ENCODE results near the gene TC2N.

TC2N gene

DNA sequence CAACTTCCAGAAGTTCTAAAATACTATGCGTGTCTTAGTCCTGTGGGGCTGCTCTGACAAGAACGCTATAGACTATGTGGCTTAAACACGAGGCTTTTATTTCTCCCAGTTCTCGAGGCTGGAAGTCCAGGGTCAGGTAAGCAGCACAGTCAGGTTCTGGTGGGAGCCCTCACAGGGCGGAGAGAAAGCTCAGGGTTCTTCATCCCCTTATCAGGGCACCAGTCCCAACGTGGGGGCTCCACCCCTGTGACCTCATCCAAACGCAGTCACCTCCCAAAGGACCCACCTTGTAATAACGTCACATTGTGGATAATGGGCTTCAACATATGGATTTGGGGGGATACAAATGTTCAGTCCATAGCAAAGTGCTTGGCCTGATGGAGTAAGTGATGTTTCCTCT, 37.1 kb upstream of the TC2N start:
- TF ChIP-seq, protein P1, sequence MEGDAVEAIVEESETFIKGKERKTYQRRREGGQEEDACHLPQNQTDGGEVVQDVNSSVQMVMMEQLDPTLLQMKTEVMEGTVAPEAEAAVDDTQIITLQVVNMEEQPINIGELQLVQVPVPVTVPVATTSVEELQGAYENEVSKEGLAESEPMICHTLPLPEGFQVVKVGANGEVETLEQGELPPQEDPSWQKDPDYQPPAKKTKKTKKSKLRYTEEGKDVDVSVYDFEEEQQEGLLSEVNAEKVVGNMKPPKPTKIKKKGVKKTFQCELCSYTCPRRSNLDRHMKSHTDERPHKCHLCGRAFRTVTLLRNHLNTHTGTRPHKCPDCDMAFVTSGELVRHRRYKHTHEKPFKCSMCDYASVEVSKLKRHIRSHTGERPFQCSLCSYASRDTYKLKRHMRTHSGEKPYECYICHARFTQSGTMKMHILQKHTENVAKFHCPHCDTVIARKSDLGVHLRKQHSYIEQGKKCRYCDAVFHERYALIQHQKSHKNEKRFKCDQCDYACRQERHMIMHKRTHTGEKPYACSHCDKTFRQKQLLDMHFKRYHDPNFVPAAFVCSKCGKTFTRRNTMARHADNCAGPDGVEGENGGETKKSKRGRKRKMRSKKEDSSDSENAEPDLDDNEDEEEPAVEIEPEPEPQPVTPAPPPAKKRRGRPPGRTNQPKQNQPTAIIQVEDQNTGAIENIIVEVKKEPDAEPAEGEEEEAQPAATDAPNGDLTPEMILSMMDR (IDR thresholded peaks at IDR 0.05; ENCODE audit: low read depth, low read length, missing control alignments) = no peak
- no peak overlapping the region for H3K4me3 ChIP-seq (ENCODE audit: low read depth, low read length)
- in situ Hi-C loops (cut with HindIII; ENCODE audit: low sequenced_read_pairs) = no loop called here
- no peak for DNase-seq (ENCODE audit: low read depth)

DNA sequence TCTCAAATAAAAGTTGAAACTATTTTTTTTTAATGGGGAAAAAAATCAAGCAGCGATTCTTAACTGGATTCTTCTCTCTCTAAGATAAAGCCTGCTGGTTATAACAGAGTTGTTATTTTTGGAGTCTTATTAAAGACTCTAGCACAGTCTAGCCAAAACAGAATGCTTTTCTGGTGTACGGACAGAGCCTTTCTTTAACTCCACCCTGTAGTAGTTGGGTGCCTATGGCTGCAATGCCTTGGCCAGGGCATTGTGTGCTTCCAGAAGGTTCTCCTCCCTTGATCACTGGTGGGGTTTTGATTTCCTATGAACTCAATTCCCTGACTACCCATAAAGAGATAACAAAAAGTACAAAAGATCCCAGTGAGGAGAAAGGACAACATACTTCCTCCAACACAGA, 35.7 kb upstream of the TC2N start:
- DNase-seq (ENCODE audit: low read depth) = no peak
- in situ Hi-C loops (cut with HindIII; ENCODE audit: low sequenced_read_pairs) = no loop called here
- no peak overlapping the region for H3K4me3 ChIP-seq (ENCODE audit: low read depth, low read length)
- TF ChIP-seq, protein P1 (IDR thresholded peaks at IDR 0.05; ENCODE audit: low read depth, low read length, missing control alignments) = no peak

DNA sequence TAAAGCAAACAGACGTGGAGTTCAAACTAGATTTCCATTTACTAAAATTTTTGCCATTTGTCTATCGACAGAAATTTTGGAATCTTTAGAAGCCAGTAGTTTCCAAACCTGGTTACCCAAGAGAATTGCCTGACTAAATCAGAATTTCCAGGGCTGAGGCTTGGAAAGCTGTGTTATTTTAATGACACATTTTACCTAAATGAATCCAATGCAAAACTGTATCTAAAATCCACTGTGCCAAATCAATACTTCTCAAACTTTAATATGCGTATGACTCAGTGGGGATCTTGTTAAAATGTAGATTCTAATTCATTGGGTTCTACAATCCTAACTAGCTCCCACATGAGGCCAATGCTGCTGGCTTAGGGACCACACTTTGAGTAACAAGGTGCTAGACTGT, 35.0 kb upstream of the TC2N start:
- DNase-seq (ENCODE audit: low read depth) = no peak
- TF ChIP-seq, protein P1 (IDR thresholded peaks at IDR 0.05; ENCODE audit: low read depth, low read length, missing control alignments) = no peak
- H3K4me3 ChIP-seq (ENCODE audit: low read depth, low read length) = no peak overlapping the region
- in situ Hi-C loops (cut with HindIII; ENCODE audit: low sequenced_read_pairs) = no loop called here

DNA sequence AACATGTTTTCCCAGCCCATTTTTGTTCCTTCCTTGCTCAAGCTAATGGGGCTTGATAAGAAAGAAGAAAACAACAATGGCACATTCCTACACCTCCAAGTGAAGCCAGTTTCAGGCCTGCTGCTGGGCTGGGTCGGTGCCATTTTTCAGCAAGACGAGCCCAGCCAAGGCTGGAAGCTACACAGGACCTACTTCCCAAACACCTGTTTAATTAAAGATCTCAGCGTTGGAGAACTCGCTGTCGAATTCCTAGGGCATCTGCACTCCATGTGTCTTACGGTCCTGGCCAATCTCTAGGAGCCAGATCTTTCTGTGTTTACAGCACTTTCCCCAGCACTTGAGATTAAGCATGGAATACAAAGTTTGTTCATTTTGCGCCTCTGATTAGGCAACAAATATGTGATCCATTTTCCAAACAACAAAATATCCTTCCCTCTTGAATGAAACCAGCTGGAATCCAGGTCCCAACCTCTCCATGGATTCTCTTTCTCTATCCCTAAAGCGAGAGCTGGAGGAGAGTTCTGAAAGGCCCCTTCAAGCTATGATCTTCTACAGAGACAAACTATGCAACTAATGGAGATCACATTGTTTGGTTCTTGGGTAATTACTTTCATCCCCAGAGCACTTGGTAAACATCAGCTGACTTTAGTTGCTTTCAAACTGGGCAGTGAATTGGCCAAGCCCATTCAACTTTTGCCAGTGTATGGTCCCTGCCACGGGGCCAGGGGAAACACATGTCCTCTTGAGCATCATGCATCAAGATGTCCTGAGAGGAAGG, 34.3 kb upstream of the TC2N start:
- no peak for DNase-seq (ENCODE audit: low read depth)
- TF ChIP-seq, protein P1 (IDR thresholded peaks at IDR 0.05; ENCODE audit: low read depth, low read length, missing control alignments) = no peak
- no peak overlapping the region for H3K4me3 ChIP-seq (ENCODE audit: low read depth, low read length)
- in situ Hi-C loops (cut with HindIII; ENCODE audit: low sequenced_read_pairs) = no loop called here

DNA sequence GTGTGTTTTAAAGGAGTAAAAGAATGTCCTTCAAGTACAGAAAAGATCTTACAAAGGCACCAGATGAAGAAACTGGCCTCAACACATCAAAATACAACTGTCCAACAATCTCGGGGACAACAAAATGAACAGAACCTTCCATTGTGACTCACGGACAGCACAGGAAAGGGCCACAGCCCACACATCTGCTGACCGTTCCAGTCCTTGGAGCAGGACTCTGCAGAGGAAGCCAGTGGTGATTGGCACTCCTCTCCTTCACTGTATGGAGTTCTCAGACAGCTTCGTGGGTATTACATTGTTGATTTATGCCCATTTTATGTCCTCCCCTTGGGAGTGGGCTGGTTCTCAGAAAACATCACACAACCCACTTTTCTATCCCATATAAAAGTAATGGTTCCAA, 32.5 kb upstream of the TC2N start:
- TF ChIP-seq, protein P1 (IDR thresholded peaks at IDR 0.05; ENCODE audit: low read depth, low read length, missing control alignments) = no peak
- no peak overlapping the region for H3K4me3 ChIP-seq (ENCODE audit: low read depth, low read length)
- DNase-seq (ENCODE audit: low read depth) = no peak
- in situ Hi-C loops (cut with HindIII; ENCODE audit: low sequenced_read_pairs) = no loop called here

DNA sequence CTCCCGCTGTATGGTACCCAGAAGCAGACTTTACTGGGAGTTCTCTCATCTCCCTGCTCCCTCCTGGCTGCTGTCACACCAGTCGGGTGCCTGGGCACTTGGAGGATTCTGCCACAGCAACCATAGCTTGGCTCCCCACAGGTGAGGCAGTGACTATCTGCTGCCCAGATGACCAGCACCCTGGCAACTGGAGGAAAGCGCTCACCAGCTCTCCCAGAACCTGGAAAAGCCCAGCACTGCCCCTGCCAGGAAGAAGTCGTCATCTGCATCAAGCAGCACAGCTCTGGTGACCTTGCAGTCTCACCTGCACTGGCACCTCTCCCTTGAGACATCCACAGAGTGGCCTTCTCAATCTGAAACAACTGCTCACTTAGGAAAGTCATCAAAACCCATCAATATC, 31.9 kb upstream of the TC2N start:
- no peak for DNase-seq (ENCODE audit: low read depth)
- in situ Hi-C loops (cut with HindIII; ENCODE audit: low sequenced_read_pairs) = no loop called here
- TF ChIP-seq, protein P1 (IDR thresholded peaks at IDR 0.05; ENCODE audit: low read depth, low read length, missing control alignments) = no peak
- no peak overlapping the region for H3K4me3 ChIP-seq (ENCODE audit: low read depth, low read length)

Measured in astrocyte of the cerebellum (primary cell).